Measurements from ENCODE around the gene TTC28. TPM values are rescaled to one million over a fixed set of nuclear protein-coding genes. Genes with fewer than 3 reads are reported as not detected.

The TTC28 gene
- total and polyA plus RNA-seq, 8 donors = 2.2 to 18.6 (median 11.5) TPM

DNA sequence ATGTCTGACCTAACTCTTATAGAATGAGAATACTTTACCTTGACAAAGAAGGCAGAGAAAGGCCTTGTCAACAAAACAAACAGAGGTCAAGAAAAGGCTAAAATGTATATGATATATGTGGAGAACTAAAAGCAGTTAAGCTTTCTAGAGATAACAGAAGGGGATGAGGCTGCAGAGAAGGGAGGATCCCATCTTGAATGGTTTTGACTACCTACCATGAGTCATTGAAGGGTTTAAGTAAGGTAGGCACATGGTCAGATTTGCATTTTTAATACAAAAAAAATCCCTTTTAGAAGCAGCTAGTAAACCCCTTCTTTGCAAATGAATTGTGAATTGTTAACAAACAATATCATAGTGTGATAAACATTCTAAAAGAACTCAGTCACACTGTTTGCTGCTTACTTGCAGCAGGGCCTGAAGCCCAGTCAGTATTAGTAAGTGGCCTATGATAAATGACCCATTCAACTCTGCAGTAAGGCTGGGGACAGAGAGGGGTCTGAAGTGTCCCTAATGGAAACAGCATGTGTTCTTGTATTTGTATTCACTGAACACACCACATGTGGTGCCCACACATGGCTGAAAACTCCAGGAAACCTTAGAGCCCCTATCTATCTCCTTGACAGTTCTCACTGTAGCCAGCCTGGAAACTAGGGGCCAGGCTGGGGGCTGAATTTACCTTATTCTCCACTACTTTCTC lies 431.8 kb downstream of the TTC28 start:
- no peaks in the 10 kb centered on the region for H3K36me3 ChIP-seq
- H3K4me1 ChIP-seq = peaks cover 0 to 12% (median 9%) of the 10 kb centered on the region in 3 donors
- no peaks in the 10 kb centered on the region for H3K9me3 ChIP-seq
- TF ChIP-seq, protein P1, sequence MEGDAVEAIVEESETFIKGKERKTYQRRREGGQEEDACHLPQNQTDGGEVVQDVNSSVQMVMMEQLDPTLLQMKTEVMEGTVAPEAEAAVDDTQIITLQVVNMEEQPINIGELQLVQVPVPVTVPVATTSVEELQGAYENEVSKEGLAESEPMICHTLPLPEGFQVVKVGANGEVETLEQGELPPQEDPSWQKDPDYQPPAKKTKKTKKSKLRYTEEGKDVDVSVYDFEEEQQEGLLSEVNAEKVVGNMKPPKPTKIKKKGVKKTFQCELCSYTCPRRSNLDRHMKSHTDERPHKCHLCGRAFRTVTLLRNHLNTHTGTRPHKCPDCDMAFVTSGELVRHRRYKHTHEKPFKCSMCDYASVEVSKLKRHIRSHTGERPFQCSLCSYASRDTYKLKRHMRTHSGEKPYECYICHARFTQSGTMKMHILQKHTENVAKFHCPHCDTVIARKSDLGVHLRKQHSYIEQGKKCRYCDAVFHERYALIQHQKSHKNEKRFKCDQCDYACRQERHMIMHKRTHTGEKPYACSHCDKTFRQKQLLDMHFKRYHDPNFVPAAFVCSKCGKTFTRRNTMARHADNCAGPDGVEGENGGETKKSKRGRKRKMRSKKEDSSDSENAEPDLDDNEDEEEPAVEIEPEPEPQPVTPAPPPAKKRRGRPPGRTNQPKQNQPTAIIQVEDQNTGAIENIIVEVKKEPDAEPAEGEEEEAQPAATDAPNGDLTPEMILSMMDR (IDR thresholded peaks at IDR 0.05) = no peak
- no peaks in the 10 kb centered on the region for H3K27me3 ChIP-seq
- no peak overlapping the region for H3K27ac ChIP-seq
- no peak for DNase-seq
- no peak overlapping the region for H3K4me3 ChIP-seq
- ATAC-seq = peak in 1 of 4 donors; percentile 44
- FAIRE-seq = no peak
- intact Hi-C loops (cut with DNase I) = no loop called here

DNA sequence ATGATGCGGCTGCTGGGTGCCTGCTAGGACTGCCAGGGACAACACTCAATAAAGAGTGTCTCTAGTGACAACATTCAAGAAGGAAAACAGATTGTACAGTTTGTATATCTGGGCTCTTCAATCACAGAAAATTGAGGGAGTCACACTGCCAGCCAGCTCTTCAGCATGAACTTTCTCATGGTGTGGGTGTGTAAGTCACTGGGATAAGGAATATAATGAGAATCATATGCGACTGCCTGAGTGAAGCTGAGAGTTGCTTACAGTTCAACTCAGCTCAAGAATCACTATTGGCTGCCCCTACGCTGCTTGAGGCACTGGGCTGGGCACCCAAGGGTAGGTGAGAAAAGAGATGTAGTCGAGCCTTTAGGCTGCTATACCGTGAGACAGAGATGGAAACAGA lies 432.5 kb downstream of the TTC28 start:
- DNase-seq = no peak
- no peaks in the 10 kb centered on the region for H3K36me3 ChIP-seq
- H3K4me1 ChIP-seq = peaks cover 0 to 9% (median 7%) of the 10 kb centered on the region in 3 donors
- FAIRE-seq = no peak
- H3K9me3 ChIP-seq = no peaks in the 10 kb centered on the region
- intact Hi-C loops (cut with DNase I) = no loop called here
- WGBS, 2 donors = 95 to 97% methylated on average over 5 of the region's 5 CpGs
- ATAC-seq = no peak
- TF ChIP-seq, protein P1 (IDR thresholded peaks at IDR 0.05) = no peak
- no peaks in the 10 kb centered on the region for H3K27me3 ChIP-seq
- no peak overlapping the region for H3K4me3 ChIP-seq
- H3K27ac ChIP-seq = no peak overlapping the region

DNA sequence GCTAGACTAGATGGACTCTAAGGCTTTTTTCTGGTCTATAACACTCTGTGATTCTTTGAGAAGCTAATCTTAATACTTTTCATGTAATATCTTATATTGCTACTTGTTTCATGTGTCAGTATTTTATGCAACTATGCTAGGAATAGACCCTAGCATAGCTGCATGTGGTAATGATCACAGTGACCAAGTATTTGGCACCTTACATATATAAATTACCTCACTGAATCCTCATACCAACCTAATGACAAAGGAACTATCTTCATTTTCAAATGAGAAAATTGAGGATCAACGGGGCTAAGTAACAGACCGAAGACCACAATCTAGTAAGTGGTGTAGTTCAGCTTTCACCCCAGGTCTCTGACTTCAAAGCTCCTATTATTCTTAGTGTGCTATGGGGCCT lies 433.2 kb downstream of the TTC28 start:
- intact Hi-C loops (cut with DNase I) = no loop called here
- TF ChIP-seq, protein P1 (IDR thresholded peaks at IDR 0.05) = no peak
- WGBS, 2 donors = 92 to 97% methylated on average over 2 of the region's 2 CpGs
- no peak overlapping the region for H3K4me3 ChIP-seq
- no peak overlapping the region for H3K27ac ChIP-seq
- peaks cover 0 to 9% (median 7%) of the 10 kb centered on the region in 3 donors for H3K4me1 ChIP-seq
- ATAC-seq (no peak), FAIRE-seq (no peak), DNase-seq (no peak)
- H3K27me3 ChIP-seq = no peaks in the 10 kb centered on the region
- H3K36me3 ChIP-seq = no peaks in the 10 kb centered on the region
- H3K9me3 ChIP-seq = no peaks in the 10 kb centered on the region

DNA sequence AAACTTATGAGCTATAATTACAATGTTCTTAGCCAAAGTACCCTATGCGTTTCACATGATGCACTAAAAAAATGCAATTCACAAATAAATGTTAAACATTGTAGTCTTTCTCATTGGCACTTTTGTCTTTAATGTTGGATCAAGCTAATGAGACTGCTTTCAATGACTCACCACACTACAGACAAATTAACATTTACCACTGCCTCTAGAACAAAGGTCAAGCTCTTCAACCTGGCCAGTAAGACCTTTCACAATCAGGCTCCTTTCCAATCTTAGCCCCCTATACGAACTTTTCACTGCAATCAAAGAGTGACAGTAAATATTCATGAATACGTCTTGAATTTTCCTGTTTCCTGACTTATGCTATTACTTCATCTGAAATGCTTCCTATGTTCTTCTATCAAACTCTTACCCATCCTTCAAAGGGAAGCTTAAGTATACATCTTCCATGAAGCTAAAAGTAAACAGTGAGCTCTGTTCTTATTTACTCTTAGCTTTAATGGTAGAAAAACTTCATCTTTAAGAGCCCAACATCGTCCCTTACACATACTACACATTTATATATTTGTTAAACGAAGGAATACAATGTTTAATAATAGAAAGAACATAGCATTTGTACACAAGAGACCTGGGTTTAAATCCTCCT lies 433.9 kb downstream of the TTC28 start:
- FAIRE-seq (no peak), DNase-seq (no peak), ATAC-seq (no peak)
- Histone ChIP-seq H3K4me1 (peaks cover 0 to 9% (median 7%) of the 10 kb centered on the region in 3 donors), H3K9me3 (no peaks in the 10 kb centered on the region), H3K27ac (no peak overlapping the region), H3K36me3 (no peaks in the 10 kb centered on the region), H3K27me3 (no peaks in the 10 kb centered on the region), H3K4me3 (no peak overlapping the region)
- intact Hi-C loops (cut with DNase I) = no loop called here
- 91 to 92% methylated on average over 5 of the region's 5 CpGs for WGBS, 2 donors
- TF ChIP-seq, protein P1 (IDR thresholded peaks at IDR 0.05) = no peak

DNA sequence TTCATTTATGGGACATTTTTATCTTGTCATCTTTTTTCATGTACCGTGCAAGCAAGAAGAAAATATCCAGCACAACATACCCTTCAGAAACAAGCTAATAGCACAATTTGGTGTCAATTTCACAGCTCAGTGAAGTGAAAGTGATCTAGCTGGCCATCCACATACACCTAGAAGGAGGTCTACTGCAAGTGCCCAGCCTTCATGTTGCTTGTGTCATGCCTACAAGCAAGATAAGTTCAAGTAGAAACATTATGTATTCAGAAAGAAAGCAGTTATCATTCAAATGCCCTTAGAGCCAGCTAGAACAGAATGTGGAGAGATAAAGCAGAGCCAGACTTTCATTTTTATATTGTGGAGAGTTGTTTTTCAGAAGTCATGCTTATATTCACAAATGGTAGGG lies 434.9 kb downstream of the TTC28 start:
- H3K27ac ChIP-seq = no peak overlapping the region
- no peaks in the 10 kb centered on the region for H3K36me3 ChIP-seq
- no peaks in the 10 kb centered on the region for H3K27me3 ChIP-seq
- ATAC-seq (peak in 1 of 4 donors; percentile 32), DNase-seq (no peak), FAIRE-seq (no peak)
- TF ChIP-seq, protein P1 (IDR thresholded peaks at IDR 0.05) = no peak
- no peak overlapping the region for H3K4me3 ChIP-seq
- peaks cover 0 to 9% (median 7%) of the 10 kb centered on the region in 3 donors for H3K4me1 ChIP-seq
- no peaks in the 10 kb centered on the region for H3K9me3 ChIP-seq
- intact Hi-C loops (cut with DNase I) = no loop called here
- WGBS, 2 donors = 86 to 89% methylated on average over 1 of the region's 1 CpG
